ENCODE measurements around the gene HECW1. TPM values are rescaled to one million over a fixed set of nuclear protein-coding genes. Genes with fewer than 3 reads are reported as not detected.

Gene HECW1
- total and polyA plus RNA-seq, 10 of the 15 experiments (the other 5 are each of a cell fraction or from before 2014, with no cell fraction given): under 0.01 to 0.31 (median 0.04) TPM; not detected in 3

DNA sequence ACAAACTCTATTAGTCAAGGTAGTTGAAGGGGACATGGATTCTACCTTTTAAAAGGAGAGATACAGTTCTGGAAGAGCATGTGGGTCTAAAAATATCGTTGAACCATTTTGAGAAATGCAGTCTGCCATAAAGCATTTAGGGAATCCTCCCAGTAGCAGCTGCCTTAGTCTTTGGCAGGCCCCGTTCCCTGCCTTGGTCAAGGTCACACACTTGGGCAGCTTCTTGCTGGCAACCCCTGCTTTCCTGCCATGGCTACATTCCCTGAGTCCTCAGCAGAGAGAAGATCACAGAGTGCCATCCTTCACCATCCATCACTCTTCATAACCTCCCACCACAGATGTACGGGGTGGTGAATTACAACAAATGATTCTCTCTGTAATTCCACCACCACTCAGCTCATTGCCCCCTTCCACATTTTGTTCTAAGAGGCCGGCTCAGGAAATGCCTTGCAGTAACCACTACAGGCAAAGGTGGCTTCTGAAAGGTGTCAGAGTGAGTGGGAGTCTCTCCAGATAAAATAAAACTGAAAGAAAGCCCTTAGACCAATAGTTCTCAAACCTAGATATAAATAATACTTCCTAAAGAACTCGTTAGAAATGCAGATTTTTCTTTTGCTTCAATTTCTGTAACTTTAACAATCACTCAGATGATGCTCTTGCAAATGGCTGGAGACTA is 349.0 kb downstream of the HECW1 start (continued):
- TF ChIP-seq SREBF1 (IDR thresholded peaks at IDR 0.05; ENCODE audit: low read length): no peak
- no peak for TF ChIP-seq NFYA (IDR thresholded peaks at IDR 0.05; ENCODE audit: borderline replicate concordance, low read depth, low read length)

DNA sequence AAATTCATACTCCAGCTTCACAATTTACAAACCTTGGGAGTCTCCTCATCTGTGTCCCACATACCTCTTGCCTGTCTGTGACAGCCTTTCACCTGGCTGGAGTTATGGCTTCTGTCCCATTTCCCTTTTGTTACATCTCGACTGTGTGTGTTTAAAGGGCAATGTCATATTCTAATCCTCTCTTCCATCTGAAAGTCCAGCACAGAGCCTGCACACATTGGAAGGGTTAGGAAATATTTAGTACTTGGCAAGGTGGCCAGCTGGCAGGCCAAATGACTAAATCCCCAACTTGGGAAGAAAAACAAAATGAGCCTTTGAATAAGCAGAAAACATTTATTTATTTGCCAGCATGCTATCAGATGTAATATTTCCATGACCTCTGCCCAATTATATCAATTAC is 350.4 kb downstream of the HECW1 start:
- in situ Hi-C loops (cut with MboI): no loop called here
- H3K27me3 ChIP-seq (replicated peaks in 1 of 2; ENCODE audit: control insufficient read depth in 2 of 2, insufficient read depth in 2 of 2, low read length in 1 of 2): no peaks in the 10 kb centered on the region
- no peak overlapping the region for H3K4me2 ChIP-seq (ENCODE audit: control insufficient read depth, insufficient read depth)
- H2AFZ ChIP-seq (ENCODE audit: control insufficient read depth, low read depth, low read length): no peak overlapping the region
- H3K4me3 ChIP-seq: no peak overlapping the region
- no peak for DNase-seq (ENCODE audit: low read depth, low spot score)
- H3K4me1 ChIP-seq (ENCODE audit: control insufficient read depth, insufficient read depth, low read length): peaks cover 10% of the 10 kb centered on the region
- ChIA-PET POLR2A (no interaction called here), SMC1A (ENCODE audit: uncharacterized antibody, unreplicated experiment) (interaction anchor here (1.5 kb wide), 1 partner anchor 8 kb away, joined by 4 read pairs; no protein-coding TSS in a partner anchor), CTCF (no interaction called here), RAD21 (ENCODE audit: unreplicated experiment) (no interaction called here)
- FAIRE-seq: no peak
- intact Hi-C loops (cut with micrococcal nuclease; ENCODE audit: unreplicated experiment): no loop called here
- whole genome bisulfite sequencing (ENCODE audit: insufficient coverage, insufficient replicate concordance, low lambda C conversion rate, missing lambda C conversion rate): 0% methylated on average over 1 of the region's 1 CpG
- ATAC-seq: no peak
- TF ChIP-seq IKZF2 (IDR thresholded peaks at IDR 0.05) (no peak), SIX5 (IDR thresholded peaks at IDR 0.05; ENCODE audit: low read depth, low read length, severe bottlenecking) (no peak), NRF1 (conservative IDR thresholded peaks at IDR 0.05; ENCODE audit: low read depth, low read length) (no peak), POLR2AphosphoS2 (IDR thresholded peaks at IDR 0.05; ENCODE audit: low read depth, low read length) (no peak), NFYA (IDR thresholded peaks at IDR 0.05; ENCODE audit: borderline replicate concordance, low read depth, low read length) (no peak)
- TF ChIP-seq, protein P1, sequence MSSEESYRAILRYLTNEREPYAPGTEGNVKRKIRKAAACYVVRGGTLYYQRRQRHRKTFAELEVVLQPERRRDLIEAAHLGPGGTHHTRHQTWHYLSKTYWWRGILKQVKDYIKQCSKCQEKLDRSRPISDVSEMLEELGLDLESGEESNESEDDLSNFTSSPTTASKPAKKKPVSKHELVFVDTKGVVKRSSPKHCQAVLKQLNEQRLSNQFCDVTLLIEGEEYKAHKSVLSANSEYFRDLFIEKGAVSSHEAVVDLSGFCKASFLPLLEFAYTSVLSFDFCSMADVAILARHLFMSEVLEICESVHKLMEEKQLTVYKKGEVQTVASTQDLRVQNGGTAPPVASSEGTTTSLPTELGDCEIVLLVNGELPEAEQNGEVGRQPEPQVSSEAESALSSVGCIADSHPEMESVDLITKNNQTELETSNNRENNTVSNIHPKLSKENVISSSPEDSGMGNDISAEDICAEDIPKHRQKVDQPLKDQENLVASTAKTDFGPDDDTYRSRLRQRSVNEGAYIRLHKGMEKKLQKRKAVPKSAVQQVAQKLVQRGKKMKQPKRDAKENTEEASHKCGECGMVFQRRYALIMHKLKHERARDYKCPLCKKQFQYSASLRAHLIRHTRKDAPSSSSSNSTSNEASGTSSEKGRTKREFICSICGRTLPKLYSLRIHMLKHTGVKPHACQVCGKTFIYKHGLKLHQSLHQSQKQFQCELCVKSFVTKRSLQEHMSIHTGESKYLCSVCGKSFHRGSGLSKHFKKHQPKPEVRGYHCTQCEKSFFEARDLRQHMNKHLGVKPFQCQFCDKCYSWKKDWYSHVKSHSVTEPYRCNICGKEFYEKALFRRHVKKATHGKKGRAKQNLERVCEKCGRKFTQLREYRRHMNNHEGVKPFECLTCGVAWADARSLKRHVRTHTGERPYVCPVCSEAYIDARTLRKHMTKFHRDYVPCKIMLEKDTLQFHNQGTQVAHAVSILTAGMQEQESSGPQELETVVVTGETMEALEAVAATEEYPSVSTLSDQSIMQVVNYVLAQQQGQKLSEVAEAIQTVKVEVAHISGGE (CRISPR knock-in tag; IDR thresholded peaks at IDR 0.05): no peak
- no peak overlapping the region for H3K27ac ChIP-seq (ENCODE audit: control insufficient read depth, insufficient read depth)
- H4K20me1 ChIP-seq (ENCODE audit: control insufficient read depth, insufficient read depth): no peaks in the 10 kb centered on the region
- BruUV-seq (replicated peaks): no TSS peak
- H3K79me2 ChIP-seq (ENCODE audit: control insufficient read depth, insufficient read depth, low read length): no peaks in the 10 kb centered on the region
- no peaks in the 10 kb centered on the region for H3K9me3 ChIP-seq (replicated peaks; ENCODE audit: control insufficient read depth, insufficient read depth, low read length)
- no peak overlapping the region for H3K9ac ChIP-seq (ENCODE audit: control insufficient read depth, insufficient read depth, low read length)
- H3K36me3 ChIP-seq (ENCODE audit: control insufficient read depth in 2 of 2, insufficient read depth in 2 of 2, low read length in 1 of 2): no peaks in the 10 kb centered on the region

Data from GM12878 (cell line).